Kidney (tissue), 14 donors: ENCODE measurements around the gene SIRT4. TPM values are rescaled to one million over a fixed set of nuclear protein-coding genes. Genes with fewer than 3 reads are reported as not detected.

ENCODE experiments used
- DNase-seq, 5 donors: peaks; one replicate each; pipeline ENCODE4 v3.0.0-alpha.2; 2013 to 2020
- FAIRE-seq: peaks from 2 replicates; lab custom pipeline; 2012; peaks lifted over from hg19 to GRCh38; lab: Jason Lieb, UNC
- H3K27ac ChIP-seq, 2 donors: one replicate each; pipeline ENCODE4 v1.7.0; 2013; ENCODE audit warnings: low read depth in 2 of 2, low read length in 2 of 2, inconsistent platforms in 1 of 2
- H3K27me3 ChIP-seq: one replicate; pipeline ENCODE4 v1.7.1; 2013; ENCODE audit warnings: low read length, inconsistent platforms; ENCODE audit not compliant: control insufficient read depth, insufficient read depth
- H3K36me3 ChIP-seq, 3 donors: one replicate each; pipeline versions ENCODE4 v1.7.0 to v1.7.1; 2013; ENCODE audit warnings: low read length in 3 of 3, control low read depth in 1 of 3, inconsistent platforms in 1 of 3; ENCODE audit not compliant: insufficient read depth in 3 of 3, control insufficient read depth in 2 of 3
- H3K4me1 ChIP-seq, 3 donors: one replicate each; pipeline versions ENCODE4 v1.7.0 to v1.7.1; 2013; ENCODE audit warnings: low read length in 3 of 3, inconsistent platforms in 1 of 3, low read depth in 1 of 3; ENCODE audit not compliant: control insufficient read depth in 2 of 3, insufficient read depth in 2 of 3
- H3K4me3 ChIP-seq, 3 donors: one replicate each; pipeline versions ENCODE4 v1.7.0 to v1.8.1; 2013; ENCODE audit warnings: low read length in 3 of 3, control low read depth in 1 of 3, inconsistent platforms in 1 of 3
- H3K9ac ChIP-seq, 3 donors: one replicate each; pipeline versions ENCODE4 v1.7.0 to v1.7.1; 2013; ENCODE audit warnings: low read length in 3 of 3, control low read depth in 1 of 3, inconsistent platforms in 1 of 3
- H3K9me3 ChIP-seq, 3 donors: one replicate each; pipeline versions ENCODE4 v1.7.0 to v1.7.1; 2013; ENCODE audit warnings: low read length in 3 of 3, control low read depth in 1 of 3, inconsistent platforms in 1 of 3; ENCODE audit not compliant: control insufficient read depth in 2 of 3, insufficient read depth in 1 of 3
- CTCF ChIP-seq: IDR thresholded peaks from 3 replicates; pipeline ENCODE4 v1.5.1; 2012; ENCODE audit warnings: mild to moderate bottlenecking, moderate library complexity, borderline replicate concordance; ENCODE audit not compliant: insufficient read depth; ENCODE audit errors: extremely low read depth
- intact Hi-C: fragments of 100-400 bp; cut with DNase I; formaldehyde crosslinking; loops from one replicate; pipeline ENCODE4 v1.11.1; 2022
- polyA plus RNA-seq: library from polyadenylated mRNA; stranded (reverse); fragments of 350-450 nt; fragmentation: Illumina TruSeq; extraction: RNeasy Lipid Tissue Mini Kit (QIAGEN cat#74804); gene quantifications from one replicate; pipeline ENCODE4 v1.2.3, GENCODE V29; 2014; ENCODE audit warnings: low read depth, low replicate concordance; ENCODE audit not compliant: insufficient read depth
- total RNA-seq: library from RNA; stranded (reverse); fragmentation: NEBNext Ultra II Directional; extraction: Animal tissue kit (Norgen Biotek cat#: 25700); gene quantifications from one replicate; pipeline ENCODE4 v1.2.1, GENCODE V29; 2021
- donor health status: control.
- donor health status: control.
- donor health status: control.
- donor health status: control.
- donor health status: control.
- donor health status: DM: yes; HTN: yes; CAD: no.
- donor health status: Normal renal cell carcinoma (clear cell type).

Gene SIRT4
- total and polyA plus RNA-seq, 2 donors from 2014 or later, result 1.5 to 8.1 TPM

GRCh38 chr12:120327593-120327992 is 25.5 kb downstream of the SIRT4 start, which contains the start of gene PLA2G1B:
Gene PLA2G1B, minus strand, starts transcription at chr12:120327779. Its CDS starts 26 bp downstream, at chr12:120327753.
- no peak within 1 kb of the TSS for H3K4me3 ChIP-seq
- no peaks in the 10 kb centered on the region for H3K36me3 ChIP-seq
- FAIRE-seq (no peak), DNase-seq (no peak)
- H3K27ac ChIP-seq, result no peak within 1 kb of the TSS
- no peaks in the 10 kb centered on the region for H3K9me3 ChIP-seq
- intact Hi-C loops, result no loop called here
- H3K27me3 ChIP-seq, result no peaks in the 10 kb centered on the region
- H3K4me1 ChIP-seq, result no peaks in the 10 kb centered on the region
- H3K9ac ChIP-seq, result no peak within 1 kb of the TSS
- TF ChIP-seq CTCF, result no peak

- Histone ChIP-seq H3K9ac (no peak overlapping the region), H3K27ac (no peak overlapping the region), H3K36me3 (no peaks in the 10 kb centered on the region), H3K27me3 (no peaks in the 10 kb centered on the region), H3K9me3 (no peaks in the 10 kb centered on the region), H3K4me1 (no peaks in the 10 kb centered on the region), H3K4me3 (no peak overlapping the region)
- intact Hi-C loops, result no loop called here
- DNase-seq, result no peak
- TF ChIP-seq CTCF, result no peak
- no peak for FAIRE-seq
These were observed 26.1 kb downstream of the SIRT4 start for GRCh38 chr12:120328228-120328627.

GRCh38 chr12:120331390-120331789 is 29.3 kb downstream of the SIRT4 start:
- H3K4me3 ChIP-seq, result no peak overlapping the region
- intact Hi-C loops, result no loop called here
- DNase-seq (no peak), FAIRE-seq (no peak)
- H3K9me3 ChIP-seq, result no peaks in the 10 kb centered on the region
- H3K27ac ChIP-seq, result no peak overlapping the region
- no peak overlapping the region for H3K9ac ChIP-seq
- no peaks in the 10 kb centered on the region for H3K4me1 ChIP-seq
- no peak for TF ChIP-seq CTCF
- H3K27me3 ChIP-seq, result no peaks in the 10 kb centered on the region
- no peaks in the 10 kb centered on the region for H3K36me3 ChIP-seq

- H3K27ac ChIP-seq, result no peak overlapping the region
- H3K9me3 ChIP-seq, result no peaks in the 10 kb centered on the region
- no peak for TF ChIP-seq CTCF
- intact Hi-C loops, result no loop called here
- H3K9ac ChIP-seq, result no peak overlapping the region
- no peaks in the 10 kb centered on the region for H3K36me3 ChIP-seq
- H3K4me1 ChIP-seq, result no peaks in the 10 kb centered on the region
- H3K27me3 ChIP-seq, result no peaks in the 10 kb centered on the region
- DNase-seq (peak in 1 of 5 donors; percentile 19), FAIRE-seq (no peak)
- no peak overlapping the region for H3K4me3 ChIP-seq
These were observed 29.9 kb downstream of the SIRT4 start for GRCh38 chr12:120332041-120332440.
